ENCODE results near the gene PTPN13.

PTPN13 gene

DNA sequence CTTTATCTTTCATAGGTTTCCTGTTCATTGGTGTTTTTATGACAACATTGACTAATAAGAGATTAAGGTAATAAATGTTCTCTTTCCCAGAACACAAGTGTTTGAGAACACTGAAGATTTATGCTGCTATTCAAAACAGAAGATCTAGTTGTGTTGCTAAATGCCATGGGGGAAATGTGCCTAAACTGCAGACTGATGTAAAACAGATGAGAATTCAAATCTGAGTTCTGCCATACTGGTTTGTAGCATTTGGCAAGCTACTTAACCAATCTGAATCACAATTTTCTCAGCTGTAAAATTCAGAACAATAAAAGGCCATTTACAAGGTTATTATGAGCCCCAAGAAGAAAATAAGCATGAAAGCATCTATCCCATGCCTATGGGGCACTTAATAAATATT lies 252.8 kb downstream of the PTPN13 start:
- no peak for DNase-seq (ENCODE audit: low spot score)
- TF ChIP-seq CTCF (IDR thresholded peaks at IDR 0.05; ENCODE audit: extremely low read depth, insufficient read depth, missing control alignments) = no peak
- in situ Hi-C loops (cut with MboI; ENCODE audit: low pct_unique_long_range_greater_than_20kb, low sequenced_read_pairs, unreplicated experiment) = no loop called here

GRCh38 chr4:86847571-86847970 lies 253.5 kb downstream of the PTPN13 start:
- TF ChIP-seq CTCF (IDR thresholded peaks at IDR 0.05; ENCODE audit: extremely low read depth, insufficient read depth, missing control alignments) = no peak
- no peak for DNase-seq (ENCODE audit: low spot score)
- in situ Hi-C loops (cut with MboI; ENCODE audit: low pct_unique_long_range_greater_than_20kb, low sequenced_read_pairs, unreplicated experiment) = no loop called here

DNA sequence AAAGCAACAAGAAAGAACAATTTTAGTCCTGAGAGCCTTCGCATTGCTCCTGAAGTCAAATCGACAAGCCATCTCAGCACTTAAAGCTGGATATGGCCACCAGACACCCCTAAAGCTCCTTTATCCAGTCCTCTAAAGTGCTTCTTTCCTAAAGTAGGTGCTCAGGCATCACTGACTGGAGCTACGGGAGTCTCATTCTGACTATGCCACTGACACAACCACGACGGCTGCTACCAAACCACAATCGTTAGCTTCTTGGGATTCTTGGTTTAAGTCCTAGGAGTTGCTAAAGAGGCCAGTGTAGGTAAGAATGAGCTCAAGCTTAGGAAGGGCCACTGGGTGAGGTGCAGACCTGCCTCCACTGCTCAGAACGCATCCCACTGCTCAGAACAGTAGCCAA lies 254.0 kb downstream of the PTPN13 start:
- TF ChIP-seq CTCF (IDR thresholded peaks at IDR 0.05; ENCODE audit: extremely low read depth, insufficient read depth, missing control alignments) = no peak
- DNase-seq (ENCODE audit: low spot score) = no peak
- in situ Hi-C loops (cut with MboI; ENCODE audit: low pct_unique_long_range_greater_than_20kb, low sequenced_read_pairs, unreplicated experiment) = no loop called here

DNA sequence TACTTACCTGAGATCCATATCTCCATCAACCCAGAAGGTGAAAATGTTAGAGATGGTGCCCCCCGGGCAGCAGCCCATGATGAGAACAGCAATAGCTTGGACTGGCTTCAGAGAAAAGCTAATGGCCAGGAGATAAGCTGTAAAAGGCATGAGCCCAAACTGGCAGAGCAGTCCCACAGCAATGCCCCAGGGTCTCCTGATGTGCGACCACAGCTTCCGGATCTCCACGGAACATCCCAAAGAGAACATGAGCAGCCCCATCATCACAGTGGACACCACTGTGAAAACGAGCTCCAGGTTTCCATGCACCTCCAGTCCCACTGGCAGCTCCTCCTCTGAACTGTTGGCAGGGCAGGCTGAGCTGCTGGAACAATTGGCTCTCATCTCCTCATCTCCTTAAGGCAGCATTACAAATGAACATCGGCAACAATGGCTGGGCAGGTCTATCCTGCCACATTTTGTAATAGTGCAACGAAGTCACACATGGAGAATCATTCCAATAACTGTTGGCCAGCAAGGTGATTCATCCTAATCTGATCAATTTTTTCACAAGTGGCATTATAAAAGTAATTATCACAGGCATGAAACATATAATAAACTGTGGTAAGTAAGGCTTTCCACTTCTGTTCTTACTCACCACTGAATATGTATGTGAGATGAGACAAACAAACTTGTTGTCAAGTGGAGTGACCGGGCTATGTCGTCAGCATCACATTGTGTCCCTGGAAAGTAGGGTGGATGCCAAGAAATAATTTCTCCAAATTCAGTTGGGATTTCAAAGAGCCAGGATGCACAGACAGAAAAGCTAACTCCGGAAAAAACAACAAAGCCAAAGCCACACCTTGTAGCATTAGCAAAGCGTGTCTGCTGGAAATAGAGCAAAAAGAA lies 254.9 kb downstream of the PTPN13 start, which contains the start of gene SLC10A6:
SLC10A6 (minus strand) TSS at position 653 of the 888 bp plus-strand sequence; CDS start at position 384, 269 bp downstream.
- in situ Hi-C loops (cut with MboI; ENCODE audit: low pct_unique_long_range_greater_than_20kb, low sequenced_read_pairs, unreplicated experiment) = no loop called here
- no peak for DNase-seq (ENCODE audit: low spot score)
- no peak for TF ChIP-seq CTCF (IDR thresholded peaks at IDR 0.05; ENCODE audit: extremely low read depth, insufficient read depth, missing control alignments)

DNA sequence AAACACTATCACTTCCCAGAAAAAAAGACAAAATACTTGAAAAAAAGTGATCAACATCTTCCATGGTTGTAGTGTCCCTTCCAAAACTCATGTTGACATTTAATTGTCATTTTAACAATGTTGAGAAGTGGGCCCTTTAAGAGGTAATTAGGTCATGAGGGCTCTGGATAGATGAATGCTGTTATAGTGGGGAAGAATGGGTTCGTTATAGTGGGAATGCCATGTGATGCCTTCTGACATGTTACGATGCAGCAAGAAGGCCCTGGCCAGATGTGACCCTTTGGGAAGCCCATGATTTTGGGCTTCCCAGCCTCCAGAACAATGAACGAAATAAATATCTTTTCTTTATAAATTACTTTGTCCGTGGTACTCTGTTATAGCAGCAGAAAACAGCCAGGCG lies 259.1 kb downstream of the PTPN13 start:
- TF ChIP-seq CTCF (IDR thresholded peaks at IDR 0.05; ENCODE audit: extremely low read depth, insufficient read depth, missing control alignments) = no peak
- in situ Hi-C loops (cut with MboI; ENCODE audit: low pct_unique_long_range_greater_than_20kb, low sequenced_read_pairs, unreplicated experiment) = no loop called here
- no peak for DNase-seq (ENCODE audit: low spot score)

DNA sequence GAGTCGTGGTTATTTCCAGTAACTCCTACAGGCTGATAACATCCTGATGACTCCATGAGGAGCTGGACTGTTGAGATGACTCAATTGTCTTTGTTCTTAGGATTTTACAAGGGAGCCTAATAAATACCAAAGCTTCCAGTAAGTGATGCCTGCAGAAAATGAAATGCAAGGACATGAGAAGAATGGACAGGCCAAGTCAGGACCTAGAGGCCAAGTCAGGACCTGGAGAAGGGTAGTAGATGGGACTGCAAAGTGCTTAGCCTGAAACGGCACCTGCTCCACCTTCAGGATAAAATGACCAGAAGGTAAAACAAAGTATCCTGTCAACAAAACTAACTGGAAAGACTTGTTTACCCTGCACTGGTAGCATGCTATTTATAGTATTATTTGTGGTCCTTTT lies 261.5 kb downstream of the PTPN13 start:
- in situ Hi-C loops (cut with MboI; ENCODE audit: low pct_unique_long_range_greater_than_20kb, low sequenced_read_pairs, unreplicated experiment) = no loop called here
- no peak for DNase-seq (ENCODE audit: low spot score)
- TF ChIP-seq CTCF (IDR thresholded peaks at IDR 0.05; ENCODE audit: extremely low read depth, insufficient read depth, missing control alignments) = no peak
